Measurements from ENCODE around the gene TBC1D7. TPM values are rescaled to one million over a fixed set of nuclear protein-coding genes. Genes with fewer than 3 reads are reported as not detected.

Gene TBC1D7
- 18.1 TPM for total RNA-seq
- long read RNA-seq, partial matches to known transcripts: 0 of 200 reads
- long read RNA-seq, other reads (novel, unspliced or antisense): 196 of 200 reads

- peaks cover 29% of the 10 kb centered on the region for H3K36me3 ChIP-seq
- no peaks in the 10 kb centered on the region for H3K9me3 ChIP-seq
- H3K4me1 ChIP-seq: peaks cover 6% of the 10 kb centered on the region
- intact Hi-C loops (cut with DNase I): no loop called here
- TF ChIP-seq CTCF (IDR thresholded peaks at IDR 0.05): no peak
- peak within 1 kb of the TSS; percentile 90 for H3K4me3 ChIP-seq
- H3K27ac ChIP-seq: peak within 1 kb of the TSS; percentile 89
- no peaks in the 10 kb centered on the region for H3K27me3 ChIP-seq
- ATAC-seq: peak; percentile 97
- DNase-seq: peak; percentile 96
Observed at GRCh38 chr6:13328076-13328874, at the start of gene TBC1D7. Gene TBC1D7, minus strand, starts transcription at chr6:13328537. Its CDS starts 1,639 bp downstream, at chr6:13326898.

- ATAC-seq (no peak), DNase-seq (no peak)
- Histone ChIP-seq H3K4me3 (no peak overlapping the region), H3K27ac (no peak overlapping the region), H3K9me3 (no peaks in the 10 kb centered on the region), H3K4me1 (peaks cover 12% of the 10 kb centered on the region), H3K36me3 (no peaks in the 10 kb centered on the region), H3K27me3 (no peaks in the 10 kb centered on the region)
- intact Hi-C loops (cut with DNase I): no loop called here
- TF ChIP-seq CTCF (IDR thresholded peaks at IDR 0.05): no peak
Observed at GRCh38 chr6:13377054-13377758, 48.9 kb upstream of the TBC1D7 start.

DNA sequence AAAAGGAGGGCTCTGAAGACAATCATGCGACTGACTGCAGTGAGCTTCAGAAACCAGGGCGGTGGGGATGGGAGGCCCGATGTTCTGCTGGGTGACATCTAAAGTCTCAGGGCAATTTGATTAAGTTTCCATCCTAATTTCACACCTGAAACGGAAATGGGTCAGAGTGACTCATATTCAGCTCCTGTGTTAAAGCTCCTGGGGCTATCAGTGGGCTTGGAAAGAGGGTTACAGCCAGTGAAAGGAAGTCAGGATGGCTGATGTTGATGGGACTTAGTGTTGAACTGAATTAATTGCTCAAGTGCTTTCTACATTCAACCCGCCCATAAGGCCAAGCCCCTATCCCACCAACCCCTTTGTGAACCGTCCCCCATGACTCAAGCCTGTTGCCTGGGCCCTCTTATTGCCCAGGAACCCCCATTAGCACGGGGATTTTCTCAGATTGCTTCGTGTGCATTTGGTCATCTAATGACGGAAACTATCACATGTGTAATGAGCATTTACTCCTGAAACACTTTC is 47.1 kb upstream of the TBC1D7 start:
- DNase-seq (no peak), ATAC-seq (no peak)
- H3K4me3 ChIP-seq: no peak overlapping the region
- no peaks in the 10 kb centered on the region for H3K9me3 ChIP-seq
- TF ChIP-seq CTCF (IDR thresholded peaks at IDR 0.05): no peak
- H3K27me3 ChIP-seq: no peaks in the 10 kb centered on the region
- no peaks in the 10 kb centered on the region for H3K36me3 ChIP-seq
- peaks cover 21% of the 10 kb centered on the region for H3K4me1 ChIP-seq
- intact Hi-C loops (cut with DNase I): no loop called here
- H3K27ac ChIP-seq: no peak overlapping the region

- peaks cover 22% of the 10 kb centered on the region for H3K4me1 ChIP-seq
- no peaks in the 10 kb centered on the region for H3K9me3 ChIP-seq
- H3K27ac ChIP-seq: no peak overlapping the region
- H3K4me3 ChIP-seq: no peak overlapping the region
- H3K36me3 ChIP-seq: no peaks in the 10 kb centered on the region
- no peak for TF ChIP-seq CTCF (IDR thresholded peaks at IDR 0.05)
- DNase-seq (no peak), ATAC-seq (no peak)
- no peaks in the 10 kb centered on the region for H3K27me3 ChIP-seq
- intact Hi-C loops (cut with DNase I): no loop called here
Observed at GRCh38 chr6:13373919-13374318, 45.6 kb upstream of the TBC1D7 start.

DNA sequence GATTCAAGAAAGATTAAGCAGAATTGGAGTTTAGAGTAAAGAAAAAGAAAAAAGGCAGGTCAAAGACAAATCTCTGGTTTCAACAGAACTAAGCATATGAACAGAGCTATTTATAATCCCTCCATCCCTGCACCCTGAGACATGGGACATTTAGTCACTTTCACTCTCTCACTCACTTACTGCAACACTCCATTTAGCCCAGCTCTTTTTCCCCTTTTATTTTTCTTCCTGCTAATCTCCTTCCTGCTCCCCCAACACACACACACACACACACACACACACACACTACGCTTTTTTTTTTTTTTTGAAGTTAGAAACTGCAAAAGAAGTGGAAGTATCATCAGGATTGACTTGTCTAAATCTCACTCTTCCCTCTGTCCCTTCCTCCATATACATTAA is 45.1 kb upstream of the TBC1D7 start:
- ATAC-seq (no peak), DNase-seq (no peak)
- no peak overlapping the region for H3K4me3 ChIP-seq
- no peaks in the 10 kb centered on the region for H3K36me3 ChIP-seq
- intact Hi-C loops (cut with DNase I): no loop called here
- no peak overlapping the region for H3K27ac ChIP-seq
- no peak for TF ChIP-seq CTCF (IDR thresholded peaks at IDR 0.05)
- no peaks in the 10 kb centered on the region for H3K27me3 ChIP-seq
- H3K9me3 ChIP-seq: no peaks in the 10 kb centered on the region
- H3K4me1 ChIP-seq: peaks cover 27% of the 10 kb centered on the region

Measured in upper lobe of right lung (tissue), 1 donor.